A549 treated with DMSO at 1 μM for 4 hours (cell line): ENCODE data around the gene OR10V1. TPM values are rescaled to one million over a fixed set of nuclear protein-coding genes. Genes with fewer than 3 reads are reported as not detected.

Experiments used
- total RNA-seq: library from RNA; stranded (reverse); fragments of 200-300 nt; extraction: Qiagen RNA extraction; gene quantifications from 5 replicates; pipeline ENCODE4 v1.2.3, GENCODE V29; 2022; ENCODE audit warnings: low read depth

OR10V1 gene, protein sequence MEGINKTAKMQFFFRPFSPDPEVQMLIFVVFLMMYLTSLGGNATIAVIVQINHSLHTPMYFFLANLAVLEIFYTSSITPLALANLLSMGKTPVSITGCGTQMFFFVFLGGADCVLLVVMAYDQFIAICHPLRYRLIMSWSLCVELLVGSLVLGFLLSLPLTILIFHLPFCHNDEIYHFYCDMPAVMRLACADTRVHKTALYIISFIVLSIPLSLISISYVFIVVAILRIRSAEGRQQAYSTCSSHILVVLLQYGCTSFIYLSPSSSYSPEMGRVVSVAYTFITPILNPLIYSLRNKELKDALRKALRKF
- total RNA-seq = not detected in 5 replicates

DNA sequence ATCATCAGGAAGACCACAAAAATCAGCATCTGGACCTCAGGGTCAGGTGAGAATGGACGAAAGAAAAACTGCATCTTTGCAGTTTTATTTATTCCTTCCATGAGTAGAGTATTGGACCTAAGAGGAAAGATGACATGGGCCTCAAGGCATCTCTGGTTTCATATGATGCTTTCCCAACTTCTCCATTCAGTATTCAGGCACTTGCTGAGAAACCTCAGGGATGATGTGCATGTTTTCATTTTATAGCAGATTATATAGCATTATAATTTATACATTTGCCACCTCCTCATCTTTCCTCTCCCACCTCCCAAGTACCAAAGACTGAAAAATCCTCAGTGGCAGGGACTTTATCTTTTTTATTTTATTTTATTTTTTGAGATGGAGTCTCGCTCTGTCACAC is at the start of gene OR10V1:
Gene OR10V1, minus strand, starts transcription at position 101 of the 400 bp plus-strand sequence. Its CDS starts 0 bp downstream, at position 101.

DNA sequence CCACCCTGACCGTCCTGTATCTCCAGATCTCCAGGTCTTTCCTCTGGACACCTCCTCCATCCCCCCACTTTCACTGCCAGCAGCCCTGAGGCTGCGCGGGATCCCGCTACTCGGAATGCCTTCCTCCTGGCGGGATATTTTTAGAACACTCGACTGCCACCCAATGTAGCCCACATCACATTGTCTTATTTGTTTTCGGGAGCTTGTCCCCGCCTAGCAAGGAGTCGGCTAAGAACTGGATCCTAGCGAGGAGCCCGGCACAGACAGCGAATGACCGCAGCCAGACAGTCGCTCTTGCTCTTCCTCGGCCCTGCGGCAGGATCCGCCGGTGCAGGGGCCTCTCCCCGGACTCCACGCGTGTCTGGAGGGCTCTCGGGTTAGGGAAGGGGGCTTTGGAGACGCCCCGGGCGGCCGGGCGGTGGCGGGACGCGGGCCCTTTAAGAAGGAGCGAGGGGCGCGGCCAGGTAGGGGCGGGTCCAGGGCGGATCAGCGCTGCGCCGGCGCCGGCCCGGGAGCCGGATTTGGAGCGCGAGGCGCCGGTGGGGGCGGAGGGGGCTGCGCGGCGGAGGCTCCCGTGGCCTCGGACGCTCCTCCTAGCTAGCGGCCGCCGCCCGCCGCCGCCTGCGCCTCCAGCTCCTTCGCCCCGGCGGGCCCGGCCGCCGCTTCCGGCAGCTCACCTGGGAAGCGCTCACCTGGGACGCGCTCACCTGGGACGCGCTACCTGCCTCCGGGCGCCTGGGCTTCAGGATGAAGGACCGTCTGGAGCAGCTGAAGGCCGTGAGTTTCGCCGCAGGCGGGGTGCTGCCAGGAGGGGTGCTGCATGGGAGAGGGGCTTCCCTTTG is 41.4 kb upstream of the OR10V1 start, which contains the start of gene STX3:
Gene STX3, plus strand, starts transcription at position 518 of the 842 bp plus-strand sequence. Its CDS starts 230 bp downstream, at position 748.

DNA sequence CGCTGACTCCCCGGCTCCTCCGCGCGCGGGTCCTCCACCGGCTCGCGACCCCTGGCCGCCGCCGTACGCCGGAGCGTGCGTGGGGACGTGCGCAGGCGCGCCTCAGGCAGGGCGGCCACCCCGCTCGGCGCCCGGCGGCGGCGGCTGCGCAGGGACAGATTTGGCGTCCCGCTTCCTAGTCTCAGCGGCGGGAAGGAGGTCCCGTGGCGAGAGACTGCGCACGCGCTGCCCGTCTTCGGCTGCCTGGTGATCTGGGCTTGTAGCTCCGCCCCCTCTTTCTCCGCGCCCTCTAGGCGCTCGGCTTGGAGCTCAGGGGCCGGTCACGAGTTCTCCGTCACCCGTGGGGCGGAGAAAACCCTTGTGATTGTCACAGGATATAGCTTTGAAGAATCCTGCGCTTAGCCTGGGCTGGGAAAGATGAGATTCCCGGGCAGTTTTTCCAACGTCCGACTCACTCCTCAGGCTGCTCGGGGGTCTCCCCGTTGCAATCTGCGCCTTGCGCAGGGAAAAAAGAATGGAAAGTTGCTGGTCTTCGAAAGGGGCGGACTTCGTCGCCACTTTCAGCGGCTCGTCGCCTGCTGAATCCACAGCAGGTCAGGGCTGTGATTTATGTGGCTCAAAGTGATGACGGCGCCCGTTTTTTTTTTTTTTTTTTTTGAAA is 44.6 kb downstream of the OR10V1 start, which contains the start of gene PATL1:
Gene PATL1, minus strand, starts transcription at position 88 of the 661 bp plus-strand sequence. CDS start 142 bp downstream, outside the sequence.

Other genes starting within 250 kb of the OR10V1 start
- gene OR4D10, start 240.5 kb downstream of the OR10V1 start, total RNA-seq = not detected in 5 replicates
- gene OR4D11, start 210.3 kb downstream of the OR10V1 start, total RNA-seq = not detected in 5 replicates
- not detected in 5 replicates for gene OR4D9, start 202.3 kb downstream of the OR10V1 start, total RNA-seq
- 27.9 to 32.3 TPM (median 29.9 TPM) in 5 replicates for gene OSBP, start 98.1 kb downstream of the OR10V1 start, total RNA-seq
- gene PATL1, start 44.8 kb downstream of the OR10V1 start, total RNA-seq = 43.8 to 49.6 TPM (median 48.8 TPM) in 5 replicates
- gene STX3, start 41.5 kb upstream of the OR10V1 start, total RNA-seq = 21.0 to 33.6 TPM (median 28.0 TPM) in 5 replicates
- gene MRPL16, start 96.9 kb upstream of the OR10V1 start, total RNA-seq = 56.5 to 65.0 TPM (median 61.7 TPM) in 5 replicates
- gene CBLIF, start 131.7 kb upstream of the OR10V1 start, total RNA-seq = not detected in 5 replicates
- gene TCN1, start 152.6 kb upstream of the OR10V1 start, total RNA-seq = 0.09 to 0.45 TPM (median 0.23 TPM) in 5 replicates
- not detected in 5 replicates for gene OOSP3, start 164.9 kb upstream of the OR10V1 start, total RNA-seq
- not detected in 5 replicates for gene OOSP1, start 224.6 kb upstream of the OR10V1 start, total RNA-seq